Measurements from ENCODE around the gene ALDH1B1. TPM values are rescaled to one million over a fixed set of nuclear protein-coding genes. Genes with fewer than 3 reads are reported as not detected.

The ALDH1B1 gene
- total and polyA plus RNA-seq, 10 of the 15 experiments (the other 5 are each of a cell fraction or from before 2014, with no cell fraction given) = 8.6 to 38.5 (median 30.9) TPM

DNA sequence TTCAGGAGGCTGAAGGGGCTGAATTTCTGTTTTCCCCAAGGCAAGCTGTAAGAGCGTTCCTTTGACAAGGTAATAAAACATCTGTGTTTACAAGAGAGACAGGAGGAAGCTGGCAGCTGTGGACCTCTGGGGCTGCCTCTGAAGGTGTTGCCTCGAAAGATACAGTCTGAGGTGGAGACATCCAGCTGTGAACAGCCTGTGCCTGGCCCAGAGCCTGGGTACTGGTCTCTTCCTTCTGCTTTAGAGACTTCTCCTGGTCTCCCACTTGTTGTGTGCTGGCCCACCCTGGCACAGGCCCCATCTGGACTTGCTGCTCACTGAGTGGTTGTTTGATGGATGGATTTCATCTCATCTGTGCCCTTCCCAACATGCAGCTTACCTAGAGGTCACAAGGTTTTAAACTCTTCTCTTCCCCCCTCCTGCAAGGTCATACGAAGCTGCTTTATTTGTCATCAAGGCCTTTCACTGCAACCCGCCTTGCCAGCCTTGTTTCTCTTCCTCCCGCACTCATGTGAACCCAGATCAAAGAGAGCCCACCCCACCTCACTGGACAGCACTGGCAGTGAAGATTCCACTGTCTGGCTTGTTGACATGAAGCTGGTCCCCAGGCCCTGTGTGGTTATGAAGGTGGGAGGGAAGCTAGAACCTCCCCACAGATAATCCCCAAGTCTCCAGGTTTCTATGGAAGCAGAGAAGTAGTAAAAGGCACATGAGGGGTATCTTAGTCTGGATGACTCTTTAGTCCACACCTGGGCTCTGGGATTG, 35.0 kb upstream of the ALDH1B1 start:
- Histone ChIP-seq H3K27ac (ENCODE audit: control insufficient read depth, insufficient read depth) (no peak overlapping the region), H3K9ac (ENCODE audit: control insufficient read depth, insufficient read depth, low read length) (no peak overlapping the region), H3K9me3 (replicated peaks; ENCODE audit: control insufficient read depth, insufficient read depth, low read length) (no peaks in the 10 kb centered on the region), H3K4me1 (ENCODE audit: control insufficient read depth, insufficient read depth, low read length) (no peaks in the 10 kb centered on the region), H3K27me3 (replicated peaks in 1 of 2; ENCODE audit: control insufficient read depth in 2 of 2, insufficient read depth in 2 of 2, low read length in 1 of 2) (no peaks in the 10 kb centered on the region), H2AFZ (ENCODE audit: control insufficient read depth, low read depth, low read length) (no peak overlapping the region), H4K20me1 (ENCODE audit: control insufficient read depth, insufficient read depth) (no peaks in the 10 kb centered on the region), H3K4me3 (no peak overlapping the region), H3K36me3 (ENCODE audit: control insufficient read depth in 2 of 2, insufficient read depth in 2 of 2, low read length in 1 of 2) (no peaks in the 10 kb centered on the region), H3K4me2 (ENCODE audit: control insufficient read depth, insufficient read depth) (no peak overlapping the region), H3K79me2 (ENCODE audit: control insufficient read depth, insufficient read depth, low read length) (no peaks in the 10 kb centered on the region)
- 33% methylated on average over 5 of the region's 5 CpGs for WGBS (ENCODE audit: insufficient coverage, insufficient replicate concordance, low lambda C conversion rate, missing lambda C conversion rate)
- ChIA-PET SMC1A (ENCODE audit: uncharacterized antibody, unreplicated experiment) (interaction anchor here (1.0 to 3.8 kb wide), 6 partner anchors 9 to 444 kb away, joined by 3 to 19 read pairs (median 6); no protein-coding TSS in a partner anchor), CTCF (interaction anchor here (1.0 to 10.7 kb wide), 4 partner anchors 10 to 445 kb away, joined by 4 to 120 read pairs (median 6); no protein-coding TSS in a partner anchor), RAD21 (ENCODE audit: unreplicated experiment) (interaction anchor here (0.8 kb wide), 1 partner anchor 37 kb away, joined by 3 read pairs; no protein-coding TSS in a partner anchor), POLR2A (interaction anchor here (1.2 to 1.5 kb wide), 2 partner anchors 192 to 446 kb away, joined by 3 read pairs; no protein-coding TSS in a partner anchor)
- ATAC-seq = no peak
- in situ Hi-C loops (cut with MboI) (no loop called here), intact Hi-C loops (cut with micrococcal nuclease; ENCODE audit: unreplicated experiment) (no loop called here)
- DNase-seq (ENCODE audit: low read depth, low spot score) = no peak
- no TSS peak for BruUV-seq (replicated peaks)
- FAIRE-seq = no peak
- TF ChIP-seq, protein P1, sequence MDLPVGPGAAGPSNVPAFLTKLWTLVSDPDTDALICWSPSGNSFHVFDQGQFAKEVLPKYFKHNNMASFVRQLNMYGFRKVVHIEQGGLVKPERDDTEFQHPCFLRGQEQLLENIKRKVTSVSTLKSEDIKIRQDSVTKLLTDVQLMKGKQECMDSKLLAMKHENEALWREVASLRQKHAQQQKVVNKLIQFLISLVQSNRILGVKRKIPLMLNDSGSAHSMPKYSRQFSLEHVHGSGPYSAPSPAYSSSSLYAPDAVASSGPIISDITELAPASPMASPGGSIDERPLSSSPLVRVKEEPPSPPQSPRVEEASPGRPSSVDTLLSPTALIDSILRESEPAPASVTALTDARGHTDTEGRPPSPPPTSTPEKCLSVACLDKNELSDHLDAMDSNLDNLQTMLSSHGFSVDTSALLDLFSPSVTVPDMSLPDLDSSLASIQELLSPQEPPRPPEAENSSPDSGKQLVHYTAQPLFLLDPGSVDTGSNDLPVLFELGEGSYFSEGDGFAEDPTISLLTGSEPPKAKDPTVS (IDR thresholded peaks at IDR 0.05; ENCODE audit: low read depth, low read length) = no peak
- TF ChIP-seq, protein P2, sequence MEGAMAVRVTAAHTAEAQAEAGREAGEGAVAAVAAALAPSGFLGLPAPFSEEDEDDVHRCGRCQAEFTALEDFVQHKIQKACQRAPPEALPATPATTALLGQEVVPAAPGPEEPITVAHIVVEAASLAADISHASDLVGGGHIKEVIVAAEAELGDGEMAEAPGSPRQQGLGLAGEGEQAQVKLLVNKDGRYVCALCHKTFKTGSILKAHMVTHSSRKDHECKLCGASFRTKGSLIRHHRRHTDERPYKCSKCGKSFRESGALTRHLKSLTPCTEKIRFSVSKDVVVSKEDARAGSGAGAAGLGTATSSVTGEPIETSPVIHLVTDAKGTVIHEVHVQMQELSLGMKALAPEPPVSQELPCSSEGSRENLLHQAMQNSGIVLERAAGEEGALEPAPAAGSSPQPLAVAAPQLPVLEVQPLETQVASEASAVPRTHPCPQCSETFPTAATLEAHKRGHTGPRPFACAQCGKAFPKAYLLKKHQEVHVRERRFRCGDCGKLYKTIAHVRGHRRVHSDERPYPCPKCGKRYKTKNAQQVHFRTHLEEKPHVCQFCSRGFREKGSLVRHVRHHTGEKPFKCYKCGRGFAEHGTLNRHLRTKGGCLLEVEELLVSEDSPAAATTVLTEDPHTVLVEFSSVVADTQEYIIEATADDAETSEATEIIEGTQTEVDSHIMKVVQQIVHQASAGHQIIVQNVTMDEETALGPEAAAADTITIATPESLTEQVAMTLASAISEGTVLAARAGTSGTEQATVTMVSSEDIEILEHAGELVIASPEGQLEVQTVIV (IDR thresholded peaks at IDR 0.05; ENCODE audit: borderline replicate concordance, partially characterized antibody) = no peak
- TF ChIP-seq, protein P3, sequence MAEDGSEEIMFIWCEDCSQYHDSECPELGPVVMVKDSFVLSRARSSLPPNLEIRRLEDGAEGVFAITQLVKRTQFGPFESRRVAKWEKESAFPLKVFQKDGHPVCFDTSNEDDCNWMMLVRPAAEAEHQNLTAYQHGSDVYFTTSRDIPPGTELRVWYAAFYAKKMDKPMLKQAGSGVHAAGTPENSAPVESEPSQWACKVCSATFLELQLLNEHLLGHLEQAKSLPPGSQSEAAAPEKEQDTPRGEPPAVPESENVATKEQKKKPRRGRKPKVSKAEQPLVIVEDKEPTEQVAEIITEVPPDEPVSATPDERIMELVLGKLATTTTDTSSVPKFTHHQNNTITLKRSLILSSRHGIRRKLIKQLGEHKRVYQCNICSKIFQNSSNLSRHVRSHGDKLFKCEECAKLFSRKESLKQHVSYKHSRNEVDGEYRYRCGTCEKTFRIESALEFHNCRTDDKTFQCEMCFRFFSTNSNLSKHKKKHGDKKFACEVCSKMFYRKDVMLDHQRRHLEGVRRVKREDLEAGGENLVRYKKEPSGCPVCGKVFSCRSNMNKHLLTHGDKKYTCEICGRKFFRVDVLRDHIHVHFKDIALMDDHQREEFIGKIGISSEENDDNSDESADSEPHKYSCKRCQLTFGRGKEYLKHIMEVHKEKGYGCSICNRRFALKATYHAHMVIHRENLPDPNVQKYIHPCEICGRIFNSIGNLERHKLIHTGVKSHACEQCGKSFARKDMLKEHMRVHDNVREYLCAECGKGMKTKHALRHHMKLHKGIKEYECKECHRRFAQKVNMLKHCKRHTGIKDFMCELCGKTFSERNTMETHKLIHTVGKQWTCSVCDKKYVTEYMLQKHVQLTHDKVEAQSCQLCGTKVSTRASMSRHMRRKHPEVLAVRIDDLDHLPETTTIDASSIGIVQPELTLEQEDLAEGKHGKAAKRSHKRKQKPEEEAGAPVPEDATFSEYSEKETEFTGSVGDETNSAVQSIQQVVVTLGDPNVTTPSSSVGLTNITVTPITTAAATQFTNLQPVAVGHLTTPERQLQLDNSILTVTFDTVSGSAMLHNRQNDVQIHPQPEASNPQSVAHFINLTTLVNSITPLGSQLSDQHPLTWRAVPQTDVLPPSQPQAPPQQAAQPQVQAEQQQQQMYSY (CRISPR knock-in tag; IDR thresholded peaks at IDR 0.05) = no peak
- TF ChIP-seq MXI1 (IDR thresholded peaks at IDR 0.05; ENCODE audit: low read depth, low read length) (no peak), RB1 (IDR thresholded peaks at IDR 0.05; ENCODE audit: borderline replicate concordance) (no peak), SMC3 (IDR thresholded peaks at IDR 0.05; ENCODE audit: borderline replicate concordance, low read length) (no peak), NFXL1 (IDR thresholded peaks at IDR 0.05; ENCODE audit: borderline replicate concordance) (no peak), RBBP5 (conservative IDR thresholded peaks at IDR 0.05) (no peak)
- TF ChIP-seq, protein P4, sequence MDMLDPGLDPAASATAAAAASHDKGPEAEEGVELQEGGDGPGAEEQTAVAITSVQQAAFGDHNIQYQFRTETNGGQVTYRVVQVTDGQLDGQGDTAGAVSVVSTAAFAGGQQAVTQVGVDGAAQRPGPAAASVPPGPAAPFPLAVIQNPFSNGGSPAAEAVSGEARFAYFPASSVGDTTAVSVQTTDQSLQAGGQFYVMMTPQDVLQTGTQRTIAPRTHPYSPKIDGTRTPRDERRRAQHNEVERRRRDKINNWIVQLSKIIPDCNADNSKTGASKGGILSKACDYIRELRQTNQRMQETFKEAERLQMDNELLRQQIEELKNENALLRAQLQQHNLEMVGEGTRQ (IDR thresholded peaks at IDR 0.05; ENCODE audit: borderline replicate concordance, low read depth, low read length) = no peak
- TF ChIP-seq, protein P5, sequence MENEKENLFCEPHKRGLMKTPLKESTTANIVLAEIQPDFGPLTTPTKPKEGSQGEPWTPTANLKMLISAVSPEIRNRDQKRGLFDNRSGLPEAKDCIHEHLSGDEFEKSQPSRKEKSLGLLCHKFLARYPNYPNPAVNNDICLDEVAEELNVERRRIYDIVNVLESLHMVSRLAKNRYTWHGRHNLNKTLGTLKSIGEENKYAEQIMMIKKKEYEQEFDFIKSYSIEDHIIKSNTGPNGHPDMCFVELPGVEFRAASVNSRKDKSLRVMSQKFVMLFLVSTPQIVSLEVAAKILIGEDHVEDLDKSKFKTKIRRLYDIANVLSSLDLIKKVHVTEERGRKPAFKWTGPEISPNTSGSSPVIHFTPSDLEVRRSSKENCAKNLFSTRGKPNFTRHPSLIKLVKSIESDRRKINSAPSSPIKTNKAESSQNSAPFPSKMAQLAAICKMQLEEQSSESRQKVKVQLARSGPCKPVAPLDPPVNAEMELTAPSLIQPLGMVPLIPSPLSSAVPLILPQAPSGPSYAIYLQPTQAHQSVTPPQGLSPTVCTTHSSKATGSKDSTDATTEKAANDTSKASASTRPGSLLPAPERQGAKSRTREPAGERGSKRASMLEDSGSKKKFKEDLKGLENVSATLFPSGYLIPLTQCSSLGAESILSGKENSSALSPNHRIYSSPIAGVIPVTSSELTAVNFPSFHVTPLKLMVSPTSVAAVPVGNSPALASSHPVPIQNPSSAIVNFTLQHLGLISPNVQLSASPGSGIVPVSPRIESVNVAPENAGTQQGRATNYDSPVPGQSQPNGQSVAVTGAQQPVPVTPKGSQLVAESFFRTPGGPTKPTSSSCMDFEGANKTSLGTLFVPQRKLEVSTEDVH (IDR thresholded peaks at IDR 0.05; ENCODE audit: low read depth, partially characterized antibody) = no peak
